ENCODE measurements around the gene TMC1.

- TF ChIP-seq POLR2A (IDR thresholded peaks at IDR 0.05): no peak
- TF ChIP-seq EP300 (IDR thresholded peaks at IDR 0.05): no peak
- no peak for TF ChIP-seq CTCF (IDR thresholded peaks at IDR 0.05)
Observed at GRCh38 chr9:72476617-72477437, 44.6 kb upstream of the TMC1 start.

Data from stomach (tissue), 4 donors.